GM19395 (cell line): Measurements from ENCODE around the gene PLEKHM3.

Experiments
- ATAC-seq: cut with Tn5 transposase; IDR thresholded peaks from one replicate; pipeline ENCODE4 v1.9.1; 2021; ENCODE audit warnings: mild to moderate bottlenecking, moderate library complexity; ENCODE audit not compliant: unreplicated experiment

Gene PLEKHM3

DNA sequence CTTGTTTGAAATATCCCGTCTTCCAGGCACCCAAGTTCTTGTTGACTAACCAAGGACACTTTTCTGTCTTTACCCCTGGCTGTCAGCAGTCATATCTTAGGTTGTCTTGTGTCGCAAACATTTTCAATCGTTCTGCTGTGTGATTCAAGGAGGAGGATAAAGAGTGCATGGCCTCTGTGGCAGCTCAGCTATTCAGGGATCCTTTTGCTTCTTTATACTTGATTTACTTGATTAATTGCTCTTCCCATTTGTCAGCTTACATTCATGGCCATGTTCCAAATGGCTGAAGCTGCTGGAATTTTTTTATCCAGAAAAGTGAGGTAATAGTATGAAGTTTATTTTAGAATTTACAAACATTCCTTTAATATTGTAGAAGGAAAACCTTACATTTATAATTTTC lies 158.3 kb downstream of the PLEKHM3 start:
- ATAC-seq = no peak

DNA sequence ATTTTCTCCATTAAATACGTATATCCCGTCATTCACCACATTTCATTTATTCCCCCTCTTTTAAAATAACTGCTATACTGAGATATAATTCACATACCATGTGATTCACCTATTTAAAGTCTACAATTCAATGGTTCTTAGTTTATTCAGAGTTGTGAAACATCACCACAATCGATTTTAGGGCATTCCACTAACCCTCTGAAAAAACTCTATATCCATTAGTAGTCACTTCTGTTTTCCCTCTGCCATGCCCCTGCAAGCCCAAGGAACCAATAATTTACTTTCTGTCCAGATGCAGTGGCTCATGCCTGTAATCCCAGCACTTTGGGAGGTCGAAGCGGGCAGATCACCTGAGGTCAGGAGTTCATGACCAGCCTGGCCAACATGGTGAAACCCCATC lies 160.1 kb downstream of the PLEKHM3 start:
- ATAC-seq = no peak

DNA sequence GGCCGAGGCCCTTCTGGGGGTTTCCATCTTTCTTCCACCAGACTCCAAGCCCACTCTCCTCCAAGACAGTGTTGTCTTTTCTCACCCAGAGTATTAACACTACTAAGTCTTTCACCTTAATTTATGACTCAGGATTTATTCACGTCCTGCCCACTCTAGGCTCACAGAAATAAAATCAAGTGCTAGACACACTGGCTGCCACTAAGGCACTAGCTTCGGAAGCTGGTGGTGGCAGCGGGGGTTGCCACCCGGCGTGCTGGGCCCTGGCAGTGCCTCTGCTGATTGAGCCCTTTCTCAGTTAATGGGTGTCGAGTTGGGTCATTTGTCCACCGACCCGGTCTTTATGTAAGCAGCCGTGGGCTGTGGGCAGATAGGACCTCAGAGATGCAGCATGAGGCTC lies 162.0 kb downstream of the PLEKHM3 start:
- no peak for ATAC-seq

DNA sequence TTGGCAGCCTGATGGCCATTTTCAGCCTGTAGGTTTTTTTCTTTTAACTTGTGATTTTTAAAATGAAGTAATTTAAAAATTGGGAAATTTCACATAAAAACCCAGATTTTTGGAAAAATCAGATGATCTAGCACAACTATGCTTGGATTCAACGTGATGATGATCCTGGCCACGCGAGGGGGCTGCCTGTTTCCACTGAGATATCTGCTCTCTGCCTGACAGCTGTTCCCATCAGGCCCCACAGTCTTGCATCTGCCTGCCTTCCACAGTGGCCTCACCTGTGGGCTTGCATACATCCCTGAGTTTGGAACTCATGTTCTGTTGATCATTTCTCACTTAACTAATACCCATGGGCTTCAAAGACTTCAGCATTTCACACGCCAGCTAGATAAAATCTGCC lies 163.5 kb downstream of the PLEKHM3 start:
- no peak for ATAC-seq

DNA sequence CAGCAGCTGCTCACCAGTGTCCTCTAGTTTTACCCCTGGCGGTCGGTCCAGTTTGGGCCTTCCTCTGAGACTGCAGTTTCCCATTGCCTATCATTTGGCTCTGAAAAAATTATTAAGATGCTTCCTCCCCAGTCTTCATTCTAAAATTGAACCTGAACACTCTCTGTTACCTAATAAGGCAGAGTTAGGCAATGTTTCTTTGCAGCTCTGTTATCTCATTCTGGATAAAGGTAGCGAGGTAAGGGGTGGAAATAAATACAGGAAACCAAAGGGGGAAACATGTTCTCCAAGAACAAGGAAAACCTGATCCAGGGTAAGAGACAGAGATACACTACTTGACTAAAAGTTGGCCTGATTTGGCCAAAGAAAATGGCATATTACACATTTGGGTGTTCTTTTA lies 164.6 kb downstream of the PLEKHM3 start:
- ATAC-seq = no peak

DNA sequence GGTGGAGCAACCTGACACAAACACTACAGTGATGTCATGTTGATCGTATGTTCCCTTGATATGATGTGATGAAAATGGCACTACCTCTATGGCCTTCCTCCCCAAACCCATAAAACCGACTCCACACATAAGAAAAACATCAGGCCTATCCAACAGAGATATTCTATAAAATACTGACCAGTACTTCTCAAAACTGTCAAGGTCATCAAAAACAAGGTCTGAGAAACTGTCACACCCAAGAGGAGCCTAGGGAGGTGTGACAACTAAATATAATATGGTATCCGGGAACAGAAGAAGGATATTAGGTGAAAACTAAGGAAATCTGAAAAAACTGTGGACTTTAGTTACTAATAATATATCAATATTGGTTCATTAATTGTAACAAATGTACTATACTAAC lies 169.7 kb downstream of the PLEKHM3 start:
- ATAC-seq = no peak

DNA sequence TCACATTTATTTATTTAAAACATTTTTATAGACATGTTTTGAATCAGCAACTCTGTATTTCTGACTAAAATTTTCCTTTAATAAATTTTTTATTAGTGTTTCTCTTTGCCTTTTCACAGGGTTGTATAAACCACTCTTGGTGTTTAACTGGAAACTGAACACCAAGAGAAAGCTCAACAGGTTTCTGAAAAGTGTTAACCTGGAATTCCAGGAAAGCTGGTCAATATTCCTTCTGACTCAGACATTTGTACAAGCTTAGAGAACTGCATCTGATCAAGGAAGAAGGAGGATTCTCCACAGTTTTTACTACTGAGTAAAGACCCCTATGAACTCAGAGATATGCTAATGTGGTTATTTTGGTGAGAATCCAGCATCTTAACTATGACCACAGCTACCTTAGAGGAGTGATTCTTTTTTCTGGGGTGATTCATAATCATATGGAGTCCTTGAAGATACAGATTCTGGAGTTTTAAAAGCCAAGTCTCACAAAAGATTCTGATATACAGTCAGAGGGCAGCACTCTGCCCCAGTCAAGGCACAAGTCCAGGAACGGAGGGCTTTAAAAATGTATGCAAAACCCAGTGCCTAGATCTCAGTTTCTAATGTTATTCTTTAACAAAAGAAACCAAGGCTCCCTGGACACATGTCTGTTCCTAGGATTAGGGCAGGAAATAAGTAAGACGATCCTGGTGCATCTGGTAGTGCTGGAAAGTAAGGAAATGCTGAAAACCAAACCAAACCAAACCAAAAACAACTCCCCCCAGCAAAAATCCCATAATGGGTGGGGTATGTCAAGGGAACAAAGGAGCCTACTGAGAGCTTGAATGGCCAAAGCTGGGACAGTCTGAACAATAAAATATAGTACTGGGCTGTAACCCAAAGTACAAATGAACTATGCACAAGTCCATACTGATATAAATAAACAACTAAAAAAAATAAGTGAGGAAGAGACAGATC lies 170.6 kb downstream of the PLEKHM3 start:
- no peak for ATAC-seq

DNA sequence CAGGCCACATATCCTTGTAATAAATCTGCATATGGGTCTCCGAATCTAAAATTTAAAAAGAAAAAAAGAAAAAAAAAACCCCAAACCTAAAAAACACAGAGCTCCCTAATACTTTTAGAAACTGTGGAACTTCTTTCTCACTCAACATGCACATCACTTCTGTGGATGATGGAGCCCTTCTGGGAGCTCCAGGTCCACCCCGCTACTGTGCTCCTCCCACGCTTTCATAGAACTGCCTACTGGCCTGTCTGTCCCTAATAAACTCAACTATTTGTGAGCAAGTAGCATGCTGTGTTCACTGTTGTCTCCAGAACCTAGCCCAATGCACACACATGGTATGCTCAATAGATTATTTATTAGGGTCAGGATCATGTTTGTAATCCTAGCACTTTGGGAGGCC lies 172.5 kb downstream of the PLEKHM3 start:
- no peak for ATAC-seq

DNA sequence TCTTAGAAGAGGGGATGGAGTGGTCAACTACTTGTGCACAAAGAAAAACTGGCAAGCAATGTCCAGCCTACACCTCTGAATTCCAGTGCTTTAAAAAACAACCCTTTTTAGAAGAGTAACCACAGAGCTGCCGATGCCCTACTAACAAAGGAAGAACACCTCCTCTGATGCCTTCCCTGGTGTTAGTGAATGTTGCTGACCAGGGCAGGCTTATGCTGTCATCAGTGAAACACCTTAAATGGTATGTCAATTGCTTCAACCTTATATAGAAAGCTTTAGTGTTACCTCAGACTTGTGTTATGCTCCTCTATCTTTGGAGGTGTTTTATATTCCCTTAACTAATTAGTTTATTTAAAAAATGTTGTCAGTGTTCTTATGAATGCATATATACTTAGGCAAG lies 175.9 kb downstream of the PLEKHM3 start:
- ATAC-seq = no peak

DNA sequence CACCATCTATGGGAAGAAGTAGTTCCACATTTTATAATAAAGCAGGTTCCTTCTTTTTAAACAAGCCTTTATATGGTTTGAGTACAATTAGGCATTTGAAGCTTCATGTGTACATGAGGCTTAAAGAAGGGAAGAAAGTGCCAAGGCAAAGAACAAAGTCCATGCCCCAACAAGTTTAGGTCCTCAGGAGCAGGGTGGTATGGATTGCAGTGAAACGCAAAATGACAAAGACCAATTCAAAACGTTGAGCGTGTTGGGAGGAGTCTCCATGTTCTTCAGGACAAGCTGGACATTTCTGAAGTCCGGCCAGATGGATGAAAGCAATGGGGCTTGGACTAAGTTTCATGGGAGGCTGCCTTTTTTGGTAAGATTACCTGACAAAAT lies 176.8 kb downstream of the PLEKHM3 start:
- no peak for ATAC-seq

DNA sequence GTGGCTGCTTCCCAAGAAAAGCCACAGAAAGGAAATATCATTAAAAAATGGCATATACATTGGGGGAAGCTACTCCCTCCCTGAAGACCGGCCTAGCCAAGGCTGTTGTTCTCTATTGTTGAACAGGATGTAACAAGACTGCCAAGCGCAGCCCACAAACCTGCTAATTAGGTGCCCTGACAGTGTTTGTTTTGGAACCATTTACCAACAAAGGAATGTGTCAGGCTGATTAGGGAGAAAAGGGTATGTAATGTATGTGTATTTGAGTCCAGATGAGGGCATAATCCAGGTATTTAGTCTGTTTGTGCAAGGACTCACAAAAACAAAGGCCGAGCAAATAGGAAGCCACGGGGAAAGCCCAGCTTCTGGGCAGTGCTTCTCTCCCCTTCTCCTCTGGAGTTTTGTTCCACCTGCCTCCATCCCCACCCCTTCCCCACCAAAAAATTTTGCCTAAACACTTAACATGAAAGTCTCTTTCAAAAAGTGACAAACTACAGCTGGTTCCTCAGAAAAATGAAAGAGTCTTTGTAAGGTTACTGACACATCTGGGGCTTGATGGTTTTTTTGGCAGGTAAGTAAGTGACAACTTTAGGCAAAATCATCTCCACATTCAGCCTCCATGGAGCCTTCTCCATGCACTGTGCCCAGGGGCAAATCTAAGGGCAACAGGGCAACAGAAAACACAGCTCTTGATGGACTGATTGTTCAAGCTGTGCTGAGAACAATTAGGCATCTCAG lies 177.4 kb downstream of the PLEKHM3 start:
- ATAC-seq = no peak

DNA sequence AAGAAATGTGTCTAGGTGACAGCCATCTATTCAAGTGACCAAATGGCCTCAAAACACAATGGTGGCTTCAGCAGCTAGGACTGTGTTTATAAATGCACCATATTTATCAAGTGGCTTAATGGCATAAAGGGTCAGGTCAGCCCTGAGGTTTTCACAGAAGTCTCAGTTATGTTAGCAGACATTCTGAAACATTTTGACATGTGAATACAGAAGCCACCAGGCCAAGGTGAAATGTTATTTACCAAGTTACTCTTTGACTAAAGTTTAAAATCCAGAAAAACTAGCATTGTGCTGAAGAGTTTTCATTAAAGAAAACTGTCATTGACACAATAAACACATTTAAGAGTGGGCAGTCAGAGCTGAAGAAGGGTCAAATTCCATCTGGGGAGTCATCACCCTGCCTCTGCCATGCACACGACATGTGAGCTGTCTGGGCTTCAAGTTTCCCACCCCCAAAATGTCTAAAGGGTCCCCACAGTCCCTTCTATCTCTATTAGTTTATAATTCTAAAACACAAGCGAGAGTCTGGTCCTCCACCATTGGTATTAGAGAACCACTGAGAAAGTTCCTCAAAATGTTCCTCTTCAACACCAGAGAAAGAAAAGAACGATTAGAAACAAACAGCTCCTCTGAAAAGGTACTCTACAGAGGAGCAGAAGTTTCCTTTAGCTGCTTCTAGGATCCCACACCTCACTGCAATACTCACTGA lies 178.1 kb downstream of the PLEKHM3 start:
- ATAC-seq = no peak

DNA sequence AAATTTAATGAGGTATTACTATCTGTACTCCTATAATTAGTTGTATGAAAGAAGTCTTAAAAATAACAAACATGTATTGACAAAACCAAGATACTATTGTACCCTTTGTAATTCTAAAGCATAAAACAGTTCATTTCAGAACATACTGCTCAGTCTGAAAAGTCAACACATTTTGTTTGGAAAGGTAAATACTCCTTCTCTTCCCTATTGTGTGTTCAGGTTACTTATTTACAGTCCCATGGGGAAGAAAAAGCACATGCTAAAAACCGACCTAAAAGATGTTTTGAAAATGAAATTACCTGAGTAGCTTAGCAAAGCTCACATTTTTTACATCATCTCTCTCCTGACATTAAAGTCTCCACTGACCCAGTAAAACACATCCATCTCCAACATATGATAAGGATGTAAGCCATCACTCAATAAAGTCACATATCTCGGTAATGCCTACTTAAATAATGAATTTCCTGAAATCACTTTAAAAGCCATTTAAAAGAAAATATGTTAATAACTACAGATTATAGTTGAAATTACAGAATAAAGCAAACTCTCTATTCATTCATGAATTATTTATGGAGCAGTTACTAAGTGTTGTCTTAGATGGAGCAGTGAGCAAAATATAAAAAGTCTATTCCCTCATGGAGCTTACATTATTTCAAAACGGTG lies 180.0 kb downstream of the PLEKHM3 start:
- no peak for ATAC-seq

DNA sequence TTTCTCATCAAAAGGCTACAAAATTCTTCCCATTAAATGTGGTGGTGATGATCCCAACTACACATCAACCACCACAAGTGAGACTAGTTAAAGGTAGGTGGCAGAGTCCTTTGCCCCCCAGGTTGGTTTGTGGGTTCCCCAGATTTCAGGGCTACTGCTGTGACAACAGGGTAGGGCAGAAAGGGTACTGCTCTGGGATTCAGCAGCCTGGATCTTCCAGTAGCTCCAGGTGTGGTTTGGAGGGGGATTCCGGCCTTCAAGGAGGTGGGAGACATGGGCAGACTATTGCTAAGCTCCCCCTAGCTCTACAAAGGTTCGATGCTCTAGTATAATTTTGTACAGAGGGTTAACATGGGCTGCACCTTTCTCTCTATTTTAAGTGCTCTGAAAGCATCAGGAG lies 180.7 kb downstream of the PLEKHM3 start:
- ATAC-seq = no peak

DNA sequence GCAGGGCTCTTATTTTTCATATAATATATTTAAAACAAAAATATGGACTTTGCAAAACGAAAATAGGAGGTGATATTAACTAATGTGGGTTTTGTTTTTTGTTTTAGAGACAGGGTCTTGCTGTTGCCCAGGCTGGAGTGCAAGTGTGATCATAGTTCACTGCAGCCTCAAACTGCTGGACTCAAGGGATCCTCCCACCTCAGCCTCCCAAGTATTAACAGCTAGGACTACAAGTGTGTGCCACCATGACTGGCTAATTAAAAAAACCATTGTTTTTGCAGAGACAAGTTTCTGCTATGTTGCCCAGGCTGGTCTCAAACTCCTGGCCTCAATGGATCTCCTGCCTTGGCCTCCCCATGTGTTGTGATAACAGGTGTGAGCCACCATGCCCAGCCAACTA lies 185.2 kb downstream of the PLEKHM3 start:
- ATAC-seq = no peak

DNA sequence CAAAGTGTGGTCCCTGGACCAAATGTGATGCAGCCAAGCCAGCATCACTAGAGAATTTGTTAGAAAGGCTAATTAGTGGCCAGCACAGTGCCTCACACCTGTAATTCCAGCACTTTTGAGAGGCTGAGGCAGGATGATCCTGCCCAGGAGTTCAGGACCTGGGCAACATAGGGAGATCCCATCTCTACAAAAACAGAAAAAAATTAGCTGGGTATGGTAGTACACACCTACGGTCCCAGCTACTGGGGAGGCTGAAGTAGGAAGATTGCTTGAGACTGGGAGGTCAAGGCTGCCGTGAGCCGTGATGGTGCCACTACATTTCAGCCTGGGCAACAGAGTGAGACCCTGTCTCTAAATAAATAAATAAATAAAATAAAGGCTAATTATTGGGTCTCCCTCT lies 185.8 kb downstream of the PLEKHM3 start:
- no peak for ATAC-seq

DNA sequence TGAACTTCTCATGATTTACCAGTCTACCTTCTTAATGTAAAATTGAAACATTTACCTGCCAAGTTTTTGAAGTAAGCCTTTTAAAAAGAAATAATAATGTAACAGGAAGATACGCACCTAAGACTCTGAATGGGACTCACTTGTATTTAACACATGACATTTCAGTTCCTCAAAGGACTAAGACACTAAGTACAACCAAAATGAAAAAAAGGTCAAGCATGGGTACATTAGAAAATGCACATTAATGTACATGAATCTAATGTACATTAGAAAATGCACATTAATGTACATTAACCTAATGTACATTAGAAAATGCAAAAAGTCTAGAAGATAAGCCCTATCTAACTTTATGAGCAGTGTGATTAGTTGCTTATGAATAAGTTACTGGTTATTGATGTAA lies 186.3 kb downstream of the PLEKHM3 start:
- no peak for ATAC-seq

DNA sequence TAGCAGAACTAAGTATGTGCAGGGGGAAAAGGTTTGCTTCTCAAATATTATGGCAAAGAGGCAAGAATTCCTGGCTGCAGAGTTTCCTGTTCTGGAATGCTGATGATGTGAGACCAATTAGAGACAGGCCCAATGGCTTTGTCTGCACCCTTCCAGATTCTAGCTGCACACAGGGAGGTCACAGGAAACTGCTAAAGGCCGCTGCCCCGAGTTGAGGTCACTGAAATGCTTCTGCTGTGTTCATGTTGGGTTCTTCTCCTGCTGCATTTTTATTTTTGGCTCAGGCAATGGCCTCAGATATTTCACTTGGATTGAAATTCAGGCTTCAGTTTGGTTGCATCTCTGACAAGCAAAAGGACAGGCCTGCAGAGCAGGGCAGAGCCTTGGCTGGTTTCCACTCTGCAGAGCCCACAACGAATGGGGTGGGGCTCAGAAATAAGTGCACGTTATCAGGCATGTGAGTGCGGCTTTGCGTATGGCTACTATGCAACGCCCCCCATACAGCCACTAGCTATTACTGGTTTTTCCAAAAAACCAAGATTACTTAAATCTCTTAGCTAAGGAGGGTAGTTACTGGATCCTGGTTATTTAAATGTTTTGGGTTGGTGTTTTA lies 188.7 kb downstream of the PLEKHM3 start:
- no peak for ATAC-seq

DNA sequence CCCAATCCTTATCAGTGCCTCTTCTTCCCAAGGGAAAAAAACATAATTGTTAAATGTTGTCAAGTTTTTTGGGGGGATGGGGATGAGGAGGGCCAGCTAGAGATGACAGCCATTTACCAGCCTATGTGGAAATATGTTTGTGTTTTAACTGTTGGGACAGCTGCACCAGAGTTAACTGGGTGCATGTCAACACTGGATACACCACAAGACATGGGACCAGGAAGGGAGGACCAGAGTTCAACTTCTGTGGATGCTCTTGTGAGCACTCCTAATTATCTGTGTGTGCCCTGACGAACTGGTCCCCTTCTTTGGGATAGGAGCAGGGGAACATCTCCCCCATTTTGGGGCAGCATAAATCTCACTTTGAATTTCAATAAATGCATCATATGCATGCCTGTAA lies 189.5 kb downstream of the PLEKHM3 start:
- no peak for ATAC-seq

DNA sequence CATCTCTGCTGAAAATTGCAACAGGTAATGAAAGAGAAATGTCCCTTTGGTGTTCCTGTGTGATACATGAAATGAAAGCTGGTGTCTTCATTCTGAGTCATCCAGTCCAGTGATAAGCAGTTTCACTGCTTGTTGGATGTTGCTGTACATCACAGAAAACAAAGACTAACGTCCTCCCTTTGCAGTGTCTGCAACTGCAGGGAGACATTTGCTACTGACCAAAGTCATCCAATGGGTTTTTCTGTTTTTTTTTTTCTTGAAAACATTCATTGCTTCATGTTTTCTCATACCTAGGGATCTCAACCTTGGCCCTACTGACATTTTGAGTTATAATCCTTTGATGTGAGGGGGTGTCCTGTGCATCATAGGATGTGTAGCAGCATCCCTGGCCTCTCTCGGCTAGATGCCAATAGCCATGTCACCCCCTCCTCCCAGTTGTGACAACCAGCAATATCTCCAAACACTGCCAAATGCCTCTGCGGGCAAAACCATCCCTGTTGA lies 192.0 kb downstream of the PLEKHM3 start:
- ATAC-seq = peak; percentile 100
